SK-N-SH (cell line): ENCODE results near the gene CYSLTR2. TPM values are rescaled to one million over a fixed set of nuclear protein-coding genes. Genes with fewer than 3 reads are reported as not detected.

Experiments
- CTCF ChIA-PET: fragments of 300-600, 350-600 bp; formaldehyde crosslinking; extraction: SDS; loops from one replicate; lab custom pipeline; 2021; lab: Yijun Ruan, JAX
- POLR2A ChIA-PET: fragments of 350-600 bp; sonication (Branson Sonifier 250); formaldehyde crosslinking; extraction: SDS; loops from one replicate; lab custom pipeline; 2020; ENCODE audit warnings: antibody characterized with exemption, inconsistent platforms; lab: Yijun Ruan, JAX
- DNase-seq: peaks from one replicate; pipeline ENCODE4 v3.0.0; 2012
- H2AFZ ChIP-seq: fragments of 200-600 bp; sonication (generic); 2 replicates; pipeline ENCODE4 v1.8.1; 2016; ENCODE audit warnings: antibody characterized with exemption, mild to moderate bottlenecking, low read depth
- H3F3A ChIP-seq: fragments of 200-600 bp; sonication (generic); replicated peaks from 2 replicates; pipeline ENCODE3; 2016; ENCODE audit warnings: antibody characterized with exemption, mild to moderate bottlenecking; ENCODE audit not compliant: insufficient read depth
- H3K27ac ChIP-seq, 2 experiments: fragments of 200-500 bp in 1 of 2; fragments of 200-600 bp in 1 of 2; sonication (Bioruptor generic) in 1 of 2; sonication (generic), shearing (Covaris generic) in 1 of 2; 2 replicates each; pipeline versions ENCODE4 v1.5.1 to v1.6.1; 2014 to 2016; ENCODE audit warnings: low read depth in 2 of 2, inconsistent platforms in 1 of 2, low read length in 1 of 2, mild to moderate bottlenecking in 1 of 2, mixed read lengths in 1 of 2
- H3K27me3 ChIP-seq: fragments of 200-600 bp; sonication (generic), shearing (Covaris generic); 2 replicates; pipeline ENCODE4 v1.6.1; 2016; ENCODE audit warnings: mixed run types; ENCODE audit not compliant: insufficient read depth
- H3K36me3 ChIP-seq, 2 experiments: fragments of 200-500 bp in 1 of 2; fragments of 200-600 bp in 1 of 2; sonication (Bioruptor generic) in 1 of 2; sonication (generic) in 1 of 2; replicated peaks in 1 of 2; 2 replicates each; pipeline versions ENCODE3 to v1.5.1; 2014 to 2016; ENCODE audit warnings: low read length in 1 of 2, mild to moderate bottlenecking in 1 of 2; ENCODE audit not compliant: insufficient read depth in 2 of 2, control insufficient read depth in 1 of 2
- H3K4me1 ChIP-seq, 2 experiments: fragments of 200-500 bp in 1 of 2; fragments of 200-600 bp in 1 of 2; sonication (Bioruptor generic) in 1 of 2; sonication (generic), shearing (Covaris generic) in 1 of 2; 2 replicates each; pipeline versions ENCODE4 v1.5.1 to v1.6.1; 2014 to 2016; ENCODE audit warnings: low read depth in 1 of 2, low read length in 1 of 2, mixed run types in 1 of 2; ENCODE audit not compliant: insufficient read depth in 2 of 2, control insufficient read depth in 1 of 2
- H3K4me2 ChIP-seq: fragments of 200-600 bp; sonication (generic), shearing (Covaris generic); 2 replicates; pipeline ENCODE4 v1.6.1; 2017; ENCODE audit warnings: mixed run types
- H3K4me3 ChIP-seq, 2 experiments: fragments of 200-500 bp in 1 of 2; fragments of 200-600 bp in 1 of 2; sonication (Bioruptor generic) in 1 of 2; sonication (generic), shearing (Covaris generic) in 1 of 2; 2 replicates each; pipeline versions ENCODE4 v1.5.1 to v1.8.1; 2014 to 2016; ENCODE audit warnings: low read depth in 2 of 2, inconsistent platforms in 1 of 2, low read length in 1 of 2, mild to moderate bottlenecking in 1 of 2, mixed read lengths in 1 of 2, moderate library complexity in 1 of 2
- H3K79me2 ChIP-seq: fragments of 200-600 bp; sonication (generic); 2 replicates; pipeline ENCODE4 v1.8.1; 2017; ENCODE audit warnings: mild to moderate bottlenecking; ENCODE audit not compliant: insufficient read depth
- H3K9ac ChIP-seq: fragments of 200-600 bp; sonication (generic); 2 replicates; pipeline ENCODE4 v1.6.1; 2017; ENCODE audit warnings: mixed run types
- H3K9me2 ChIP-seq: fragments of 200-600 bp; sonication (generic); 2 replicates; pipeline ENCODE4 v1.6.1; 2017; ENCODE audit warnings: mixed run types
- H3K9me3 ChIP-seq: fragments of 200-600 bp; sonication (generic); 2 replicates; pipeline ENCODE4 v1.6.1; 2017; ENCODE audit warnings: mixed run types, mild to moderate bottlenecking, moderate library complexity
- H4K20me1 ChIP-seq: fragments of 200-600 bp; sonication (generic); 2 replicates; pipeline ENCODE4 v1.6.1; 2017; ENCODE audit warnings: mild to moderate bottlenecking, mixed run types; ENCODE audit not compliant: insufficient read depth
- ELF1 ChIP-seq: IDR thresholded peaks from 2 replicates; pipeline ENCODE4 v1.4.0; 2012
- EP300 ChIP-seq, 2 experiments: IDR thresholded peaks; 2 replicates each; pipeline versions ENCODE4 v1.4.0 to v1.6.1; 2012; ENCODE audit warnings: borderline replicate concordance in 1 of 2, low read depth in 1 of 2, low read length in 1 of 2
- EZH2phosphoT487 ChIP-seq: fragments of 200-600 bp; sonication (generic); IDR thresholded peaks from 2 replicates; pipeline ENCODE4 v1.6.1; 2017; ENCODE audit warnings: low read depth, mixed run types, mild to moderate bottlenecking, antibody characterized with exemption, moderate library complexity, borderline replicate concordance
- FOSL2 ChIP-seq: IDR thresholded peaks from 2 replicates; pipeline ENCODE4 v1.4.0; 2012; ENCODE audit warnings: low read depth, mild to moderate bottlenecking, moderate library complexity, borderline replicate concordance
- GATA2 ChIP-seq: sonication (generic); formaldehyde crosslinking; IDR thresholded peaks from 2 replicates; pipeline ENCODE4 v1.5.0; 2020; ENCODE audit warnings: mild to moderate bottlenecking, missing genetic modification reagents
- JUND ChIP-seq: IDR thresholded peaks from 2 replicates; pipeline ENCODE4 v1.4.0; 2012
- RAD21 ChIP-seq: IDR thresholded peaks from 2 replicates; pipeline ENCODE4 v1.6.1; 2012; ENCODE audit warnings: mild to moderate bottlenecking, low read length
- RFX5 ChIP-seq: IDR thresholded peaks from 2 replicates; pipeline ENCODE4 v1.6.1; 2012; ENCODE audit warnings: mild to moderate bottlenecking, improper control_type of control experiment, low read length
- TCF12 ChIP-seq: IDR thresholded peaks from 2 replicates; pipeline ENCODE4 v1.4.0; 2012
- TEAD4 ChIP-seq: IDR thresholded peaks from 2 replicates; pipeline ENCODE4 v1.4.0; 2012; ENCODE audit warnings: mild to moderate bottlenecking, borderline replicate concordance; ENCODE audit not compliant: insufficient read depth
- YY1 ChIP-seq: IDR thresholded peaks from 2 replicates; pipeline ENCODE4 v1.4.0; 2012; ENCODE audit warnings: low read depth, mild to moderate bottlenecking
- WGBS: methylation state at CpG from one replicate; pipeline ENCODE4 v1.1.6; 2017; ENCODE audit warnings: low lambda C conversion rate; 5-methylcytosine and 5-hydroxymethylcytosine counted together
- polyA plus RNA-seq, 3 experiments: library from polyadenylated mRNA; depleted of rRNA; stranded (reverse); fragments of >200 nt; gene quantifications; 2 replicates each; pipeline ENCODE4 v1.2.3, GENCODE V29; 2012
- TF ChIP-seq, protein P1 (sequence below): fragments of 200-600 bp; sonication (generic); IDR thresholded peaks from 2 replicates; pipeline ENCODE4 v1.6.1; 2017; ENCODE audit warnings: antibody characterized with exemption, mild to moderate bottlenecking, moderate library complexity
- TF ChIP-seq, protein P2 (sequence below): IDR thresholded peaks from 2 replicates; pipeline ENCODE4 v1.6.1; 2012; ENCODE audit warnings: mild to moderate bottlenecking, low read depth, low read length, moderate library complexity
- TF ChIP-seq, protein P3 (sequence below): fragments of 150-350 bp; IDR thresholded peaks from 2 replicates; pipeline ENCODE4 v1.6.1; 2017; ENCODE audit warnings: antibody characterized with exemption, low read length, low read depth, borderline replicate concordance
- TF ChIP-seq, protein P4 (sequence below): IDR thresholded peaks from 2 replicates; pipeline ENCODE4 v1.4.0; 2012; ENCODE audit warnings: low read depth
- TF ChIP-seq, protein P5 (sequence below): fragments of 150-350 bp; IDR thresholded peaks from 2 replicates; pipeline ENCODE4 v1.6.1; 2016; ENCODE audit warnings: mild to moderate bottlenecking, low read depth, low read length

The CYSLTR2 gene
- polyA plus RNA-seq, 1 of the 3 experiments (the other 2 are of a cell fraction): 0.12 TPM

DNA sequence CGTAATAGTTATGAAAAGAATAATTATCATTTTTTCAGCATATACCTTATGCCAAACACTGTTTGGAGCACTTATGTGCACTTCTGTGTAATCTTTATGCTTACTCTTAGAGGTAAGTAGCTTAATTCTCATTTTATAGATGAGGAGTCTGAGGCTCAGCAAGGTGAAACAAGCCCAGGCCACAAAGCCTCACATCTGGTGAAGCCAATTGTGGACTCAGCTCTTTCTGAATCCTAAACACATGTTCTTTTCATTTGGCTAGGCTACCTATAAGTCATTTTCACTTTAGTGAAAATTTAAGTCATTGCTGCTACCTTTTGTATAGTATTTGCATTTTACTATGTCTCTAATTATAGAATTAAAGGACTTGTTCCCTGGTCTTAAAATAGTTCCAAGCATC is 84.0 kb downstream of the CYSLTR2 start:
- no peak for DNase-seq
- ChIA-PET POLR2A (no interaction called here), CTCF (interaction anchor here (1.0 to 2.1 kb wide), 3 partner anchors 14 to 142 kb away, joined by 3 to 6 read pairs (median 6); no protein-coding TSS in a partner anchor)
- H2AFZ ChIP-seq: no peak overlapping the region
- no peak overlapping the region for H3K4me2 ChIP-seq
- H3K27me3 ChIP-seq: no peaks in the 10 kb centered on the region
- WGBS: 52% methylated on average over 1 of the region's 1 CpG
- no peaks in the 10 kb centered on the region for H3F3A ChIP-seq
- no peaks in the 10 kb centered on the region for H3K36me3 ChIP-seq
- H4K20me1 ChIP-seq: no peaks in the 10 kb centered on the region
- no peak overlapping the region for H3K9ac ChIP-seq
- no peaks in the 10 kb centered on the region for H3K79me2 ChIP-seq
- peaks cover 0 to 6% of the 10 kb centered on the region in 2 experiments; a peak in 1 of 4 replicates for H3K4me1 ChIP-seq
- no peaks in the 10 kb centered on the region for H3K9me3 ChIP-seq
- no peaks in the 10 kb centered on the region for H3K9me2 ChIP-seq
- TF ChIP-seq TCF12 (no peak), TEAD4 (no peak), EZH2phosphoT487 (no peak), FOSL2 (no peak)
- TF ChIP-seq, protein P1, sequence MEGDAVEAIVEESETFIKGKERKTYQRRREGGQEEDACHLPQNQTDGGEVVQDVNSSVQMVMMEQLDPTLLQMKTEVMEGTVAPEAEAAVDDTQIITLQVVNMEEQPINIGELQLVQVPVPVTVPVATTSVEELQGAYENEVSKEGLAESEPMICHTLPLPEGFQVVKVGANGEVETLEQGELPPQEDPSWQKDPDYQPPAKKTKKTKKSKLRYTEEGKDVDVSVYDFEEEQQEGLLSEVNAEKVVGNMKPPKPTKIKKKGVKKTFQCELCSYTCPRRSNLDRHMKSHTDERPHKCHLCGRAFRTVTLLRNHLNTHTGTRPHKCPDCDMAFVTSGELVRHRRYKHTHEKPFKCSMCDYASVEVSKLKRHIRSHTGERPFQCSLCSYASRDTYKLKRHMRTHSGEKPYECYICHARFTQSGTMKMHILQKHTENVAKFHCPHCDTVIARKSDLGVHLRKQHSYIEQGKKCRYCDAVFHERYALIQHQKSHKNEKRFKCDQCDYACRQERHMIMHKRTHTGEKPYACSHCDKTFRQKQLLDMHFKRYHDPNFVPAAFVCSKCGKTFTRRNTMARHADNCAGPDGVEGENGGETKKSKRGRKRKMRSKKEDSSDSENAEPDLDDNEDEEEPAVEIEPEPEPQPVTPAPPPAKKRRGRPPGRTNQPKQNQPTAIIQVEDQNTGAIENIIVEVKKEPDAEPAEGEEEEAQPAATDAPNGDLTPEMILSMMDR: no peak
- no peak overlapping the region for H3K4me3 ChIP-seq
- no peak overlapping the region for H3K27ac ChIP-seq

DNA sequence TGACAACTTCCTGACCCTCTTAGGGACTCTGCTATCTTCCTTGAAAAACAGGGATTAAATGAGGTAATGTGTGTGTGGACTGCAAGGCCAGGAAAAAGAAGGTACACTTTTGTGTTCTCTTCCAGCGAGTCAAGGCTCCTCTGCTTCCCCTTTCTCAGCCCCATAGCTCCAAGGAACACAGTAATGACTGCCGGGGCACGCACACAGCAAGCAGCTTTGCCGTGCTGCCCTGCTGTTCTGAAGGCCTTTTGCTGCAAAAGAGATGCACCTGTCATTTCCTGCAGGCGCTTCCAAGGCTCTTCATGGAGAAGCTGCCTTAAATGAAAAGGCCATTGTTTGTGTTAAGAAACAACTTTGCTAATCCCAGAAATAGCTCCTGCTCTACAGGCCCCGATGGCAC is 84.6 kb downstream of the CYSLTR2 start:
- no peak overlapping the region for H3K4me2 ChIP-seq
- peaks cover 0 to 6% of the 10 kb centered on the region in 2 experiments; a peak in 1 of 4 replicates for H3K4me1 ChIP-seq
- H3K27me3 ChIP-seq: no peaks in the 10 kb centered on the region
- H3K36me3 ChIP-seq: no peaks in the 10 kb centered on the region
- H3K9ac ChIP-seq: no peak overlapping the region
- WGBS: 64% methylated on average over 6 of the region's 6 CpGs
- H3K79me2 ChIP-seq: no peaks in the 10 kb centered on the region
- no peaks in the 10 kb centered on the region for H3K9me2 ChIP-seq
- POLR2A ChIA-PET: no interaction called here
- no peak overlapping the region for H3K27ac ChIP-seq
- no peaks in the 10 kb centered on the region for H3K9me3 ChIP-seq
- H2AFZ ChIP-seq: no peak overlapping the region
- H3K4me3 ChIP-seq: no peak overlapping the region
- CTCF ChIA-PET: interaction anchor here (0.7 to 2.1 kb wide), 4 partner anchors 11 to 143 kb away, joined by 3 to 6 read pairs (median 5); no protein-coding TSS in a partner anchor
- H3F3A ChIP-seq: no peaks in the 10 kb centered on the region
- no peaks in the 10 kb centered on the region for H4K20me1 ChIP-seq
- DNase-seq: no peak
- TF ChIP-seq RAD21: no peak
- TF ChIP-seq GATA2 (CRISPR knock-in tag): no peak
- TF ChIP-seq, protein P2, sequence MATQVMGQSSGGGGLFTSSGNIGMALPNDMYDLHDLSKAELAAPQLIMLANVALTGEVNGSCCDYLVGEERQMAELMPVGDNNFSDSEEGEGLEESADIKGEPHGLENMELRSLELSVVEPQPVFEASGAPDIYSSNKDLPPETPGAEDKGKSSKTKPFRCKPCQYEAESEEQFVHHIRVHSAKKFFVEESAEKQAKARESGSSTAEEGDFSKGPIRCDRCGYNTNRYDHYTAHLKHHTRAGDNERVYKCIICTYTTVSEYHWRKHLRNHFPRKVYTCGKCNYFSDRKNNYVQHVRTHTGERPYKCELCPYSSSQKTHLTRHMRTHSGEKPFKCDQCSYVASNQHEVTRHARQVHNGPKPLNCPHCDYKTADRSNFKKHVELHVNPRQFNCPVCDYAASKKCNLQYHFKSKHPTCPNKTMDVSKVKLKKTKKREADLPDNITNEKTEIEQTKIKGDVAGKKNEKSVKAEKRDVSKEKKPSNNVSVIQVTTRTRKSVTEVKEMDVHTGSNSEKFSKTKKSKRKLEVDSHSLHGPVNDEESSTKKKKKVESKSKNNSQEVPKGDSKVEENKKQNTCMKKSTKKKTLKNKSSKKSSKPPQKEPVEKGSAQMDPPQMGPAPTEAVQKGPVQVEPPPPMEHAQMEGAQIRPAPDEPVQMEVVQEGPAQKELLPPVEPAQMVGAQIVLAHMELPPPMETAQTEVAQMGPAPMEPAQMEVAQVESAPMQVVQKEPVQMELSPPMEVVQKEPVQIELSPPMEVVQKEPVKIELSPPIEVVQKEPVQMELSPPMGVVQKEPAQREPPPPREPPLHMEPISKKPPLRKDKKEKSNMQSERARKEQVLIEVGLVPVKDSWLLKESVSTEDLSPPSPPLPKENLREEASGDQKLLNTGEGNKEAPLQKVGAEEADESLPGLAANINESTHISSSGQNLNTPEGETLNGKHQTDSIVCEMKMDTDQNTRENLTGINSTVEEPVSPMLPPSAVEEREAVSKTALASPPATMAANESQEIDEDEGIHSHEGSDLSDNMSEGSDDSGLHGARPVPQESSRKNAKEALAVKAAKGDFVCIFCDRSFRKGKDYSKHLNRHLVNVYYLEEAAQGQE: no peak
- no peak for TF ChIP-seq YY1
- TF ChIP-seq, protein P3, sequence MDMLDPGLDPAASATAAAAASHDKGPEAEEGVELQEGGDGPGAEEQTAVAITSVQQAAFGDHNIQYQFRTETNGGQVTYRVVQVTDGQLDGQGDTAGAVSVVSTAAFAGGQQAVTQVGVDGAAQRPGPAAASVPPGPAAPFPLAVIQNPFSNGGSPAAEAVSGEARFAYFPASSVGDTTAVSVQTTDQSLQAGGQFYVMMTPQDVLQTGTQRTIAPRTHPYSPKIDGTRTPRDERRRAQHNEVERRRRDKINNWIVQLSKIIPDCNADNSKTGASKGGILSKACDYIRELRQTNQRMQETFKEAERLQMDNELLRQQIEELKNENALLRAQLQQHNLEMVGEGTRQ: no peak
- TF ChIP-seq, protein P1: no peak
- TF ChIP-seq RFX5: no peak
- no peak for TF ChIP-seq ELF1
- TF ChIP-seq, protein P4, sequence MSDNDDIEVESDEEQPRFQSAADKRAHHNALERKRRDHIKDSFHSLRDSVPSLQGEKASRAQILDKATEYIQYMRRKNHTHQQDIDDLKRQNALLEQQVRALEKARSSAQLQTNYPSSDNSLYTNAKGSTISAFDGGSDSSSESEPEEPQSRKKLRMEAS: no peak
- TF ChIP-seq, protein P5, sequence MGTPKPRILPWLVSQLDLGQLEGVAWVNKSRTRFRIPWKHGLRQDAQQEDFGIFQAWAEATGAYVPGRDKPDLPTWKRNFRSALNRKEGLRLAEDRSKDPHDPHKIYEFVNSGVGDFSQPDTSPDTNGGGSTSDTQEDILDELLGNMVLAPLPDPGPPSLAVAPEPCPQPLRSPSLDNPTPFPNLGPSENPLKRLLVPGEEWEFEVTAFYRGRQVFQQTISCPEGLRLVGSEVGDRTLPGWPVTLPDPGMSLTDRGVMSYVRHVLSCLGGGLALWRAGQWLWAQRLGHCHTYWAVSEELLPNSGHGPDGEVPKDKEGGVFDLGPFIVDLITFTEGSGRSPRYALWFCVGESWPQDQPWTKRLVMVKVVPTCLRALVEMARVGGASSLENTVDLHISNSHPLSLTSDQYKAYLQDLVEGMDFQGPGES: no peak
- no peak for TF ChIP-seq EP300 (IDR thresholded peaks at IDR 0.05; ENCODE audit: borderline replicate concordance in 1 of 2, low read depth in 1 of 2, low read length in 1 of 2)
- no peak for TF ChIP-seq JUND
- TF ChIP-seq TCF12: no peak
